Activated naive CD8-positive, alpha-beta T cell (primary cell): Measurements from ENCODE around the gene LNX2.

Experiments used
- H3K27ac Mint-ChIP-seq: one replicate; pipeline ENCODE4 v1.8.0; 2021; ENCODE audit warnings: mixed read lengths
- H3K27me3 Mint-ChIP-seq: one replicate; pipeline ENCODE4 v1.8.0; 2021; ENCODE audit warnings: mixed read lengths
- H3K36me3 Mint-ChIP-seq: one replicate; pipeline ENCODE4 v1.8.0; 2021; ENCODE audit warnings: mixed read lengths
- H3K4me1 Mint-ChIP-seq: one replicate; pipeline ENCODE4 v1.8.0; 2021; ENCODE audit warnings: low read depth, mixed read lengths
- H3K4me3 Mint-ChIP-seq: one replicate; pipeline ENCODE4 v1.8.0; 2021; ENCODE audit warnings: mild to moderate bottlenecking, mixed read lengths
- H3K9me3 Mint-ChIP-seq: one replicate; pipeline ENCODE4 v1.8.0; 2021; ENCODE audit warnings: low read depth, mixed read lengths

The LNX2 gene

DNA sequence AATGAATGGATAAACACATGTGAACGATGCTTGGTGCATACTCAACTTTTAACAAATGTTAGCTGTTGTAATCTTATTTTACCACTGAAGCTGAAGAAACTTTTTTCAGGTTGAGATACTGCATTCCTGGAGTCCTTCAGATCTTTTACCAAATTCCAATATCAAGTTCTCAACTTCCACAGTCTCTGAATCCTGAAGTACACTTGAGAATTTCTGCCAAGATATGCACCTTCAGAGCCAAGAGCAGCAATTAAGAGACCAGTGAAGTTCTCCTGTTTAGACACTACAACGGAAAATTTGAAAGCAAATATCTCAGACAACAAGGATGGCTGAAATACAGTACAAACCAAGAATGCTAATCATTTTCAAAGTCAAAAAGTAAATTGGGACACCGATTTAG lies 85.3 kb downstream of the LNX2 start:
- peaks cover 6% of the 10 kb centered on the region for H3K27me3 Mint-ChIP-seq
- no peak overlapping the region for H3K4me3 Mint-ChIP-seq
- H3K27ac Mint-ChIP-seq, result no peak overlapping the region
- H3K4me1 Mint-ChIP-seq, result peaks cover 11% of the 10 kb centered on the region
- H3K9me3 Mint-ChIP-seq, result no peaks in the 10 kb centered on the region
- no peaks in the 10 kb centered on the region for H3K36me3 Mint-ChIP-seq

DNA sequence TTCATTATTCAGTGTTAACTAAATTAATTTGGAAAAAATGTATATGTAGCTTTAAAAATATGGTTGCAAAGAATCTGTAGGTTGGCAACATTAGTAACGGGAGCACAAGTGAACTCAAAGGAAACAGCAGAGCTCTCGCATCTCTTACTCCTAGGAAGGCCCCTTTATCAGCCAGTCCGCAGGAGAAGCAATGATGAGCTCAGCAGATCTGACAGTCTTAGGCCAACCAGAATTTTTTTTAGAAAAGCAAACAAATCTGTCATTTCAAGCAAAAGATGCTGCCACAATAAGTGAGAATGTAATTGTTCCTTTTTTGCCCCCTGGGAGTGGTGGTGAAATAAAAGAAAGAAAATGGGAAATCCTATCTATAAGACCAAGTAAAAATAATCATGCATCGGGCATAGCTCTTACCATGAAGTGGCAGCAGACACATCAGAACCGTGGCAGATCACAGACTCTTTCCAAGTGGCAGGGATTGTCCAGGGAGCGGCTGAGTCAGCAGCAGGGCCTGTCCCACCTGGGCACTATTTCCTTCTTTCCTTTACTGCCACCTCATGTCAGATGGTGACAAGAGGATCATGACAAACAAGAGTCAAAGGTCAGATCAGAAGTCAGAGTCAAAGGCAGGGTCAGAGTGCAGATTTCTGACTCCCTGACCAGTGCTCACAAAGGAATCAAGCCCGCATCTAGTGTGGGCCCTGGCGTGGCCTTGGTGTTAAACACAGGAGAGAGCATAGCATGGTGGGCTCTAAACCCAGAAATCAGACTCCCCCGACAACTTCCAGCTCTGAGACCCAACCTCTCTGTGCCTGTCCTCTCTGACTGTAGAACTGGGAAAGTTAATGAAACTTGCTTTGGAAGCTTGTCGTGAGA lies 86.0 kb downstream of the LNX2 start:
- peaks cover 6% of the 10 kb centered on the region for H3K27me3 Mint-ChIP-seq
- no peak overlapping the region for H3K27ac Mint-ChIP-seq
- no peaks in the 10 kb centered on the region for H3K9me3 Mint-ChIP-seq
- H3K4me1 Mint-ChIP-seq, result peaks cover 11% of the 10 kb centered on the region
- H3K36me3 Mint-ChIP-seq, result no peaks in the 10 kb centered on the region
- no peak overlapping the region for H3K4me3 Mint-ChIP-seq

DNA sequence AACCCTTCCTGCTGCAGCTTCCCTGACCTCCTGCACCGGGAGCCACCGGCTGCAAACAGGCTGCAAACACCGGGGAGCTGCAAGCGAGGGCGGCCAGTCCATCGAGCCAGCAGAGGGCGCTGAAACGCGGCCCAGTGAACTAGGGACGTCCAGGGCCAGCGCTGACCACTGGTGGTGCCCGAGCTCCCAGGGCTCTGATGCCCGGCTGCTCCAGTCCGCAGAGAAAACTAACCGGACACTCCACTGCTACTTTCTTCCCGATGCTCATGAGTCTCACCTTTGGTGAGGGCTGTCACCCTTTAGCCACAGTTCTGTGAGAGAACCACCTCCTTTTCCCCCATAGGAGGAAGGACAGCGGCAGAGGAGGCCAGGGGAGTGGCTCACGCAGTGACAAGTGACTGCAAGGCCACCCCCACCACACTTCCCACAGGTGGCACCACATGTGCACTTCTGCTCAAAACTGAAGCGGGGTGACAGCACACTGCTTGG lies 87.1 kb downstream of the LNX2 start:
- Mint-ChIP-seq H3K27me3 (peaks cover 6% of the 10 kb centered on the region), H3K36me3 (no peaks in the 10 kb centered on the region), H3K4me3 (no peak overlapping the region), H3K9me3 (no peaks in the 10 kb centered on the region), H3K4me1 (peaks cover 11% of the 10 kb centered on the region), H3K27ac (no peak overlapping the region)

DNA sequence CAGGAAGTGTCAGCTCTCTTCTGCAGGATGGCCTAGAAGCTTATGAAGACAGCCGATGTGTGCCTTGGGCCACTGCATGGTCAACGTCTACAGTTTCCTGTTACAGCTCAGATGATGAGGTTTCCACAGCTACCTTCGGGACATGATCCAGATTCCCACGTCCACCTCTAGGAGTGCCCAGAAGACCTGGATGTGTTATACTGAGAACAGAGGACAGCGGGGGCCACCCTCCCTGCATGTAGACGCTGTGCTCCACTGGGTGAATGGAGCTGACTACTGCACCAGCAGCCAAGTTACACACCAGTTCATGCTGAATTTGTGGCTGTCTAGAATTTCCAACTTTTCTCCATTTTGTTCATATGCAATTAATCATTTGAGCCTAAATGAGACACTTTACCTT lies 91.4 kb downstream of the LNX2 start:
- no peak overlapping the region for H3K4me3 Mint-ChIP-seq
- H3K9me3 Mint-ChIP-seq, result no peaks in the 10 kb centered on the region
- H3K4me1 Mint-ChIP-seq, result peaks cover 11% of the 10 kb centered on the region
- H3K27ac Mint-ChIP-seq, result no peak overlapping the region
- peaks cover 6% of the 10 kb centered on the region for H3K27me3 Mint-ChIP-seq
- no peaks in the 10 kb centered on the region for H3K36me3 Mint-ChIP-seq

- peaks cover under 1% of the 10 kb centered on the region for H3K27me3 Mint-ChIP-seq
- no peak overlapping the region for H3K27ac Mint-ChIP-seq
- H3K36me3 Mint-ChIP-seq, result no peaks in the 10 kb centered on the region
- peaks cover 2% of the 10 kb centered on the region for H3K4me1 Mint-ChIP-seq
- H3K4me3 Mint-ChIP-seq, result no peak overlapping the region
- H3K9me3 Mint-ChIP-seq, result no peaks in the 10 kb centered on the region
These were observed 93.8 kb downstream of the LNX2 start for GRCh38 chr13:27526516-27526915.

- H3K9me3 Mint-ChIP-seq, result no peaks in the 10 kb centered on the region
- no peaks in the 10 kb centered on the region for H3K27me3 Mint-ChIP-seq
- no peaks in the 10 kb centered on the region for H3K36me3 Mint-ChIP-seq
- peaks cover 2% of the 10 kb centered on the region for H3K4me1 Mint-ChIP-seq
- H3K4me3 Mint-ChIP-seq, result no peak overlapping the region
- H3K27ac Mint-ChIP-seq, result no peak overlapping the region
These were observed 95.1 kb downstream of the LNX2 start for GRCh38 chr13:27524981-27525975.

DNA sequence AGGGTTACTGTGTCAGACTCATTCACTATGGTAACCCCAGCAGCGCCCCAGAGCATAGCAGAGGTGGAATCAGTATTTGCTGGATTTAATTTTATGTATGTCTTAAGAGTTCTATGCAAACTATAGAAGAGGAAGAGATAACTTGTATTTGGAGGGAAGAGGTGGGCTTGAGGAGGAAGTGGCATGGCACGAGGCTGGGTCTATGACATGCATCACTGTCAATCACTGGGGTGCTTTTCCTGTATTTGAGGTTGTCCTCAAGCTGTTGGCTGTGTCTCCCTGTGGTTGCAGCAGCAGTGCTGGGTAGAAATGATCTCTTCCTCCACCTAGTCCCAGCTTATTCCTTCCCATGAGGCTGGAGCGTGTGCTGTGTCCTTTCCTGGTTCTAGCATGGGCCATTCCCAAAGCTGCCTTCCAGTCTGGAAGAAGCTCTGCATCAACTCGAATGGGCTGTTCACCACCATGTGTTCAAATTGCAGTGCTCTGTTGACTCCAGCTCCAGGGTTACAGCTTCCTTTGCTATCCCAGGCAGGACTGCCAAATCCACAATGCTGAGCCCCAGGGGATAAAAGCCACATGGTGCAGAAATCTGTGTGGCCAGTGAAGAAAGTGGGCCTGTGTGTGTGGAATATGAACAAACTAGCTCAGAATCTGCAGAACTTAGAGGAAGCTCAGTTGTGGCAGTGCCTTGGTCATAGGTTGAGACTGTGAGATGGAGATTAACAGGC lies 96.8 kb downstream of the LNX2 start:
- no peak overlapping the region for H3K4me3 Mint-ChIP-seq

DNA sequence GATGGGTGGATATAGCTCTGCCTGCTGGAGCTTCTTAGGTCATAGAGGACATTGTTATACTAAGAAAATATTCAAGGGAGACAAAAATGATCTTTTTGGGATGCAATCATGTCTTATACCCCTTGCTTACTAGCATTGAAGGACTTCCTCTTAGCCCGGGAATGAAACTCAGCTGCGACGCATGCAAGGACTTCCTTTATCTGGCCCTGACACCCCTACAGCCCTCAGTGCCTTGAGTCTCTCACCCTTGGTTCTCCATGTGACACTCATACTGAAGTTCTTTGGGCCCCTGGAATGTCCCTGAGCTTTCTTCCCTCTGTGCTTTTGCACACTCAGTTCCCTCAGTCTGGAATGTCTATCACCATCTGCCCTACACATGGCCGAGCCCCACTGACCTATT lies 97.5 kb downstream of the LNX2 start:
- Mint-ChIP-seq H3K36me3 (no peaks in the 10 kb centered on the region), H3K27me3 (no peaks in the 10 kb centered on the region), H3K4me3 (no peak overlapping the region), H3K9me3 (no peaks in the 10 kb centered on the region), H3K27ac (no peak overlapping the region), H3K4me1 (peaks cover 2% of the 10 kb centered on the region)

More for the DNA sequence above, 96.8 kb downstream of the LNX2 start:
- no peak overlapping the region for H3K27ac Mint-ChIP-seq
- H3K9me3 Mint-ChIP-seq, result no peaks in the 10 kb centered on the region
- no peaks in the 10 kb centered on the region for H3K27me3 Mint-ChIP-seq
- peaks cover 2% of the 10 kb centered on the region for H3K4me1 Mint-ChIP-seq
- no peaks in the 10 kb centered on the region for H3K36me3 Mint-ChIP-seq

DNA sequence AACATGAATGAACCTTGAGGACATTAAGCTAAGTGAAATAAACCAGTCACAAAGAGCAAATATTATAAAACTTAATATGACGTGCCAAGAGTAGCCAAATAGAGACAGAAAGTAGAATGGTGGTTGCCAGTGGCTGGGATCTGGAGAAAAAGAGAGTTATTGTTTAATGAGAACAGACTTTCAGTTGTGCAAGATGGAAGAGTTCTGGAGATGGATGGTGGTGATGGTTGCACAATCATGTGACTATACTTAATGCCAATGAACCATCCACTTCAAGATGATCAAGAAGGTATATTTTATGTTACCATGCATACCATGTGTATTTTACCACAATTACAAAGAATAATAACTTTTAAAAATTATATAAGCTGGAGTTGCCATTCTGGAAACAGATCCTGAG lies 104.2 kb downstream of the LNX2 start:
- H3K4me1 Mint-ChIP-seq, result no peaks in the 10 kb centered on the region
- H3K36me3 Mint-ChIP-seq, result peaks cover 2% of the 10 kb centered on the region
- H3K27me3 Mint-ChIP-seq, result peaks cover 7% of the 10 kb centered on the region
- H3K4me3 Mint-ChIP-seq, result no peak overlapping the region
- H3K9me3 Mint-ChIP-seq, result no peaks in the 10 kb centered on the region
- no peak overlapping the region for H3K27ac Mint-ChIP-seq

- no peaks in the 10 kb centered on the region for H3K4me1 Mint-ChIP-seq
- no peak overlapping the region for H3K4me3 Mint-ChIP-seq
- H3K9me3 Mint-ChIP-seq, result no peaks in the 10 kb centered on the region
- H3K27me3 Mint-ChIP-seq, result peaks cover 4% of the 10 kb centered on the region
- H3K36me3 Mint-ChIP-seq, result no peaks in the 10 kb centered on the region
- H3K27ac Mint-ChIP-seq, result no peak overlapping the region
These were observed 110.2 kb downstream of the LNX2 start for GRCh38 chr13:27510082-27510481.

DNA sequence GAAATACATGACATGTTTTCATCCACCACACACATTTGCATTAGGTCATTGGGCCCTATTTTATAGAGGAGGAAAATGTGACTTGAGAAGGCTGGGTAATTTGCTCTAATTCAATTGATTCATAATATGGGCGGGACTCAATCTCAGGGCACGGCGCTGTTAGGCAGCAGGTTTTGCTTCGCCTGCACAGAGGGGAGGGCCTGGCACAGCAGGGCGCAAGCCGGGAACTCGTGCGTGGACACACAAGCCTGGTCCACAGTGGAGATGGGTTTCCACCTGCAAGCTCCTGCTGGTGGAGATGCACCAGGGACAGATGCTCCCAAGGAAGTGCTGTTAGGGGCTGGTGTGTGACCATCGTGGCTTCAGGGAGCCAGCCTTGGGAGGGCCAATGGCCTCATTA lies 111.5 kb downstream of the LNX2 start:
- Mint-ChIP-seq H3K4me1 (no peaks in the 10 kb centered on the region), H3K36me3 (no peaks in the 10 kb centered on the region), H3K9me3 (no peaks in the 10 kb centered on the region), H3K4me3 (no peak overlapping the region), H3K27ac (no peak overlapping the region), H3K27me3 (peaks cover 4% of the 10 kb centered on the region)

- H3K27ac Mint-ChIP-seq, result no peak overlapping the region
- no peak overlapping the region for H3K4me3 Mint-ChIP-seq
These were observed 114.5 kb downstream of the LNX2 start for GRCh38 chr13:27505792-27506191.

GRCh38 chr13:27504868-27505194 lies 115.5 kb downstream of the LNX2 start:
- Mint-ChIP-seq H3K9me3 (no peaks in the 10 kb centered on the region), H3K27me3 (no peaks in the 10 kb centered on the region), H3K4me1 (no peaks in the 10 kb centered on the region), H3K36me3 (no peaks in the 10 kb centered on the region), H3K27ac (no peak overlapping the region), H3K4me3 (no peak overlapping the region)

More at GRCh38 chr13:27505792-27506191, 114.5 kb downstream of the LNX2 start:
- no peaks in the 10 kb centered on the region for H3K27me3 Mint-ChIP-seq
- no peaks in the 10 kb centered on the region for H3K4me1 Mint-ChIP-seq
- H3K9me3 Mint-ChIP-seq, result no peaks in the 10 kb centered on the region
- no peaks in the 10 kb centered on the region for H3K36me3 Mint-ChIP-seq

GRCh38 chr13:27504128-27504867 lies 116.0 kb downstream of the LNX2 start:
- Mint-ChIP-seq H3K27ac (no peak overlapping the region), H3K36me3 (no peaks in the 10 kb centered on the region), H3K4me1 (no peaks in the 10 kb centered on the region), H3K27me3 (no peaks in the 10 kb centered on the region), H3K9me3 (no peaks in the 10 kb centered on the region), H3K4me3 (no peak overlapping the region)
